Breast epithelium (tissue), 3 donors: ENCODE results near the gene GREB1.

Experiments used
- POLR2A ChIP-seq: fragments of 450-650 bp; IDR thresholded peaks from one replicate; pipeline ENCODE4 v1.6.1; 2016; ENCODE audit warnings: antibody characterized with exemption, mild to moderate bottlenecking, moderate library complexity
- POLR2AphosphoS5 ChIP-seq, 3 donors: sonication (generic); formaldehyde crosslinking; IDR thresholded peaks; one replicate each; pipeline ENCODE4 v1.6.1; 2017; ENCODE audit warnings: antibody characterized with exemption in 3 of 3

GRCh38 chr2:11682590-11682915 lies 148.7 kb downstream of the GREB1 start:
- TF ChIP-seq POLR2AphosphoS5 (IDR thresholded peaks at IDR 0.05) (no peak), POLR2A (no peak)
